ENCODE measurements around the gene THSD4. TPM values are rescaled to one million over a fixed set of nuclear protein-coding genes. Genes with fewer than 3 reads are reported as not detected.

Gene THSD4
- total RNA-seq, 1 donor from 2014 or later = 73.5 TPM

GRCh38 chr15:71219101-71219500 lies 103.8 kb downstream of the THSD4 start:
- no peak overlapping the region for H3K4me3 ChIP-seq (ENCODE audit: low read depth, low read length)
- no peak for DNase-seq (ENCODE audit: low read depth)
- TF ChIP-seq, protein P1, sequence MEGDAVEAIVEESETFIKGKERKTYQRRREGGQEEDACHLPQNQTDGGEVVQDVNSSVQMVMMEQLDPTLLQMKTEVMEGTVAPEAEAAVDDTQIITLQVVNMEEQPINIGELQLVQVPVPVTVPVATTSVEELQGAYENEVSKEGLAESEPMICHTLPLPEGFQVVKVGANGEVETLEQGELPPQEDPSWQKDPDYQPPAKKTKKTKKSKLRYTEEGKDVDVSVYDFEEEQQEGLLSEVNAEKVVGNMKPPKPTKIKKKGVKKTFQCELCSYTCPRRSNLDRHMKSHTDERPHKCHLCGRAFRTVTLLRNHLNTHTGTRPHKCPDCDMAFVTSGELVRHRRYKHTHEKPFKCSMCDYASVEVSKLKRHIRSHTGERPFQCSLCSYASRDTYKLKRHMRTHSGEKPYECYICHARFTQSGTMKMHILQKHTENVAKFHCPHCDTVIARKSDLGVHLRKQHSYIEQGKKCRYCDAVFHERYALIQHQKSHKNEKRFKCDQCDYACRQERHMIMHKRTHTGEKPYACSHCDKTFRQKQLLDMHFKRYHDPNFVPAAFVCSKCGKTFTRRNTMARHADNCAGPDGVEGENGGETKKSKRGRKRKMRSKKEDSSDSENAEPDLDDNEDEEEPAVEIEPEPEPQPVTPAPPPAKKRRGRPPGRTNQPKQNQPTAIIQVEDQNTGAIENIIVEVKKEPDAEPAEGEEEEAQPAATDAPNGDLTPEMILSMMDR (conservative IDR thresholded peaks at IDR 0.05; ENCODE audit: low read depth, low read length) = no peak

GRCh38 chr15:71219645-71220044 lies 104.4 kb downstream of the THSD4 start:
- DNase-seq (ENCODE audit: low read depth) = no peak
- H3K4me3 ChIP-seq (ENCODE audit: low read depth, low read length) = no peak overlapping the region
- TF ChIP-seq, protein P1 (conservative IDR thresholded peaks at IDR 0.05; ENCODE audit: low read depth, low read length) = no peak

DNA sequence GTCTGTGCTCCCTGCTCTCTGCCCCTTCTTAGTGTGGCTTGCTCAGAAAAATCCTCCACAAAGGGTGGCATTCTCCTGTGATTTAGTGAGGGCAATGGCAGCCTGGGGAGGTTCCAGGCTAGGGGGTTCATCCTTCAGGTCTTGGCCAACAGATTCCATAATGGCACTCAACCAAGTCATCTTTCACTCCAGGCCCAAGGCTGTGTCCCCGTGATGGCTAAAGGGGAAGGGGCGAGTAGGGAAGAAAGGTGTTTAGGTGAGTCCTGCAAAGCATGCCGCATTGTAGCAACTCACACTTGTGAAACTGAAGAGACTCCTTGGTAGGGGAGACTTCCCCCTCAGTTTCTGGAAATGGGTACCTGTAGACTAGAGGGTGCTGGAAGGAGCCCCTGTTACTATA lies 105.6 kb downstream of the THSD4 start:
- DNase-seq (ENCODE audit: low read depth) = no peak
- H3K4me3 ChIP-seq (ENCODE audit: low read depth, low read length) = no peak overlapping the region
- TF ChIP-seq, protein P1 (conservative IDR thresholded peaks at IDR 0.05; ENCODE audit: low read depth, low read length) = no peak

- no peak overlapping the region for H3K4me3 ChIP-seq (ENCODE audit: low read depth, low read length)
- TF ChIP-seq, protein P1 (conservative IDR thresholded peaks at IDR 0.05; ENCODE audit: low read depth, low read length) = no peak
- no peak for DNase-seq (ENCODE audit: low read depth)
Observed at GRCh38 chr15:71221417-71221816, 106.1 kb downstream of the THSD4 start.

- TF ChIP-seq, protein P1 (conservative IDR thresholded peaks at IDR 0.05; ENCODE audit: low read depth, low read length) = no peak
- DNase-seq (ENCODE audit: low read depth) = no peak
- H3K4me3 ChIP-seq (ENCODE audit: low read depth, low read length) = no peak overlapping the region
Observed at GRCh38 chr15:71223516-71223915, 108.2 kb downstream of the THSD4 start.

DNA sequence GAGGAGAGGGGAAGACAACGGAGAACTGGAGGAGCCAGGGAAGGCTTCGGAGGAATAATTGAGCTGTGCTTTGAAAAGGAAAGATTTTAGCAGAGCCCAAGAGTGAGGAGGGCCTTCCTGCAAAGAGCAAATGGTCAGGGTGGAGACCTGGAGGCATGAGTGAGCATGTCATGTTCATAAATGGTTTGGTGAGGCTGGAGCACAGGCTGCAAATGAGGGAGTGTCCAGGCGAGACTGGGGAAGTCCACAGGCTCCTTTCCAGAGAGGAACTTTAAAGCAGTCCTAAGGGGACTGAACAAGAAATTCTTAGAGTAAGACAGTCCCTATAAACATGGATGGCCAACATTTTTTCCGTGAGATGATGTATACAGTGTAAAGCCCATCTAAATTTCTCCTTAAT lies 108.8 kb downstream of the THSD4 start:
- H3K4me3 ChIP-seq (ENCODE audit: low read depth, low read length) = no peak overlapping the region
- TF ChIP-seq, protein P1 (conservative IDR thresholded peaks at IDR 0.05; ENCODE audit: low read depth, low read length) = no peak
- no peak for DNase-seq (ENCODE audit: low read depth)

- TF ChIP-seq, protein P1 (conservative IDR thresholded peaks at IDR 0.05; ENCODE audit: low read depth, low read length) = no peak
- H3K4me3 ChIP-seq (ENCODE audit: low read depth, low read length) = no peak overlapping the region
- DNase-seq (ENCODE audit: low read depth) = no peak
Observed at GRCh38 chr15:71225851-71226250, 110.6 kb downstream of the THSD4 start.

All from epithelial cell of proximal tubule (primary cell).